GM18907 (cell line): ENCODE results near the gene TNFRSF8.

Experiments used
- ATAC-seq: cut with Tn5 transposase; IDR thresholded peaks from one replicate; pipeline ENCODE4 v1.9.1; 2021; ENCODE audit warnings: mild to moderate bottlenecking, moderate library complexity; ENCODE audit not compliant: unreplicated experiment

The TNFRSF8 gene

DNA sequence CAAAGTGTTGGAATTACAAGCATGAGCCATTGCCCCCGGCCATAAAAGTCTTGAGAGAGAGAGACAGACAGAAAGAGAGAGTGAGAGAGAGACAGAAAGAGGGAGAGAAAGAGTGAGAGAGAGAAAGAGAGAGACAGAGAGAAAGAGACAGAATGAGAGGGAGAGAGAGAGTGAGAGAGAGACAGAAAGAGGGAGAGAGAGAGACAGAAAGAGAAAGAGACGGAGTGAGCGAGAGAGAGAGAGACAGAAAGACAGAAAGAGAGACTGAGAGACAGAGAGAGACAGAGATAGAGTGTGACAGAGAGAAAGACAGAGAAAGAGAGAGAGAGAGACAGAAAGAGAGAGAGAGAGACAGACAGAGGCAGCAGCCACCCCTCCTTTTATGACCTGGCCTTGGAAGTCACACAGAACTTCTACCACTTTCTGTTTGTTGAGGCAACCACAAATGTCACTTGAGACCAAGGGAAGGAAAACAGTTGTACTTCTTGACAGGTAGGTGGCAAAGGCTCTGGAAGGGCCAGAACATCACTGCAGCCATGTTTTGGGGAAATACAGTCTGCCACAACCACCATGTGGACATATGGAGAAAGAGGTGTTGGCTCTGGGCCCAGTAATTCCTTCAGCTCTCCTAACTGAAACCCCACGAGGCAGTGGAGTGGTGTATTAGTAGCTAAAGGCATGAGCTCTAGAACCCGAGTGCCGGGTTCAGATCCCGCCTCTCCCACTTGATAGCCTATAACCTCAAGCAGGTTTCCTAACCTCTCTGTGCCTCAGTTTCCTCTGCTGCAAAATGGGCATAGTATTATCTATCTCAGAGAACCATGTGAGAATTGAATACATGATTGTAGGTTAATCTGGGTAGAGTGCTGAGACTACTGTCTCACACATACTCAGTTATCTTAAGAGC is 50.6 kb downstream of the TNFRSF8 start:
- ATAC-seq, result no peak

DNA sequence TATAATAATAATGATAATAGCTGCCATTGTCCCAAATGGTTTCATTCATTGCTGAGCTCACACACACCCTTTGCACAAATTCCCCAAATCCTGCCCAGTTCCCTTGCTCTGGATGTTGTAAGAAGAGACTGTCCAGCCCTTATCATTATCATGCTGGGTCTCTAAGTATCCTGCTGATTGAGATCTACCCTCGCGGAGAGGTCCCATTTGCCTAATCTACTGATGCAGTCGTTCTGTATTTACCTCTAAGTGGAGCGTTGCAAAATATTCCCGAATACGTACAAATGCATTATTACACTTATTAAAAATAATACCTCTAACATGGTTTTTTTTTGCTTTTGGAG is 51.2 kb downstream of the TNFRSF8 start:
- no peak for ATAC-seq

DNA sequence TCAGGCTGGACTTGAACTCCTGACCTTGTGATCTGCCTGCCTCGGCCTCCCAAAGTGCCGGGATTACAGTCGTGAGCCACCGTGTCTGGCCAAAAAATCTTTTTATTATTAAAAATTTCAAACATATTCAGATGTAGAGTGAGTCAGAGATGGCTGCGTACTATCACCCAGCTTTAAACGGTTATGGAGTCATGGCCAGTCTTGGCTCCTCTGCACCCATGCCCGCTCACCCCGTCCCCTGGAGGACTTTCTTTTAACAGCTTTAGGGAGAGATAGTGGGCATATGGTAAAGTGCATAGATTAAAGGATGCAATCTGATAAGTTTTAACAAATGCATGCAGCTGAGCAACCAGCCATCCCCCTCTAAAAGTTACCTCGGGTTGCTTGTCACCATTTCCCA is 51.8 kb downstream of the TNFRSF8 start:
- no peak for ATAC-seq

DNA sequence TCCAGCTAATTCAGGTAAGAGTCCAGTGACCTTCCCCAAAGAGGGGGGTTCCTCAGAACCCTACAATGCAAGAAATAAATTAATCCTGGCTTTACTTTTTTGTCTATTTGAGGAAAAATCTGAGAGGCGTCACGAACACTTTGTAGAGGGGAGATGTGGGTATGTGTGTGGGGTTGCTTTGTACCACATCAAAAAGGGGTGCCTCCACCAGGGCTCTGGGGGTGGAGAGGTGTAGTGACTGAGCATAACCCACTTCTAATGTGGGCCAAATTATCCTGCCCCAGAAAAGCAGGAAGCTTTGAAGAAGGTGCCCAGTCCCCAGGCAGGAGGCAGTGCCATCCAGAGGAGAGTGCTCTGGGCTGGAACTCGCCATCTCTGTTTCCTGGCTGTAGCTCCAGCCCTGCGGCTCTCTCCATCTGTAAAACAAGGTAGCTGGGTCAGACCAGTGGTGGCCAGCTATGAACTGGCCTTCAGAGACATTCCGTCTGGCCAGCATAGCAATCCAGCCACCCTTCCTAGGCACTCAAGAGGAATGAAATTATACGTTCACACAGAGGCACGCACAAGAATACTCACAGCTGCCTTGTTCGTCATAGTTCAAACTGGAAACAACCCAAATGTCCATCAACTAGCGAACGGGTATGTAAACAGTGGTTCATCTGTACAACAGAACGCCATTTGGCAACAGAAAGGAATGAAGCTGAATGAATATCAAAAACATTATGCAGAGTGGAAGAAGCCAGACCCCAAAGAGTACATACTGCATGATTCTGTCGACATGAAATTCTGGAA is 58.3 kb downstream of the TNFRSF8 start:
- ATAC-seq, result no peak

DNA sequence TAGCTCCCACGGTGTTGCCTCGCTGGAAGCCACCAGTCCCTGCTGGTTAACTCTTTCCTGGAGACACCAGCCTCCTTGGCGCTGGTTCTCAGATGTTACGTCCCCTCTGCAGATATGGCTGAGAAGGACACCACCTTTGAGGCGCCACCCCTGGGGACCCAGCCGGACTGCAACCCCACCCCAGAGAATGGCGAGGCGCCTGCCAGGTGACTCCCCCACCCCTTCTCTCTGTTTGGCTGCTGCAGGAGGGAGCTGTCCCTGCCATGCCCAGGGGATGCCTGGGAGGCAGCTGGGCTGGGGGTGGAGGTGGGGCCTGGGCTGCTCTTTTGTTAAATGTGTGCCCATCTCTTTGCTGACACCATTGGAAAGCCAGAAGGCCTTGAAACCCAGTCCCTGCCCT is 60.1 kb downstream of the TNFRSF8 start:
- no peak for ATAC-seq

DNA sequence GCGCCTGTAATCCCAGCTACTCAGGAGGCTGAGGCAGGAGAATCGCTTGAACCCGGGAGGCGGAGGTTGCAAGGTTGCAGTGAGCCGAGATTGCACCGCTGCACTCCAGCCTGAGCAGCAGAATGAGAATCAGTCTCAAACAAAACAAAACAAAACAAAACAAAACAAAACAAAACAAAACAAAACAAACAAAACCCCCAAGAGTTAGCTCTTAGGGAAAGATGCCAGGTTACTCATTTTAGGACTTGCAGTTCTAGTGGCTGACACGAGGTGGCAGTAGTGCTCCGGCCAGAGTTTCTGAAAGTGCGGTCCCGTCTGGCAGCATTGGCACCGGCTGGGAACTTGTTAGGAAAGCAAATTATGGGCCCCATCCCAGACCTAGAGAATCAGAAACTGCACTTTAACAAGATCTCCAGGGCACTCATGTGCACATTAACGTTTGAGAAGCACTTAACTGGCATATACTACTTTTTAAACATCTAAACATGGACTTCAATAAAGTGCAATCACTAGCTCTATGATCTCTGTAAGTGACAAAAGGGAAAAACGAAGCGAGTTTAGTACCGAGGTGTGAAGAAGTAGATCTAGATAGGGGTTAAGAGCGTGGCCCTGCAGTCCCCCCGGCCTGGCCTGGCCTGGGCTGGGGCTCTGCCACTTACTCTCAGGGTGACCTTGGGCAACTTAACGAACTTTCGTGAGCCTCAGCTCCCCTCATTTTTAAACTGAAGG is 61.8 kb downstream of the TNFRSF8 start:
- ATAC-seq, result no peak

DNA sequence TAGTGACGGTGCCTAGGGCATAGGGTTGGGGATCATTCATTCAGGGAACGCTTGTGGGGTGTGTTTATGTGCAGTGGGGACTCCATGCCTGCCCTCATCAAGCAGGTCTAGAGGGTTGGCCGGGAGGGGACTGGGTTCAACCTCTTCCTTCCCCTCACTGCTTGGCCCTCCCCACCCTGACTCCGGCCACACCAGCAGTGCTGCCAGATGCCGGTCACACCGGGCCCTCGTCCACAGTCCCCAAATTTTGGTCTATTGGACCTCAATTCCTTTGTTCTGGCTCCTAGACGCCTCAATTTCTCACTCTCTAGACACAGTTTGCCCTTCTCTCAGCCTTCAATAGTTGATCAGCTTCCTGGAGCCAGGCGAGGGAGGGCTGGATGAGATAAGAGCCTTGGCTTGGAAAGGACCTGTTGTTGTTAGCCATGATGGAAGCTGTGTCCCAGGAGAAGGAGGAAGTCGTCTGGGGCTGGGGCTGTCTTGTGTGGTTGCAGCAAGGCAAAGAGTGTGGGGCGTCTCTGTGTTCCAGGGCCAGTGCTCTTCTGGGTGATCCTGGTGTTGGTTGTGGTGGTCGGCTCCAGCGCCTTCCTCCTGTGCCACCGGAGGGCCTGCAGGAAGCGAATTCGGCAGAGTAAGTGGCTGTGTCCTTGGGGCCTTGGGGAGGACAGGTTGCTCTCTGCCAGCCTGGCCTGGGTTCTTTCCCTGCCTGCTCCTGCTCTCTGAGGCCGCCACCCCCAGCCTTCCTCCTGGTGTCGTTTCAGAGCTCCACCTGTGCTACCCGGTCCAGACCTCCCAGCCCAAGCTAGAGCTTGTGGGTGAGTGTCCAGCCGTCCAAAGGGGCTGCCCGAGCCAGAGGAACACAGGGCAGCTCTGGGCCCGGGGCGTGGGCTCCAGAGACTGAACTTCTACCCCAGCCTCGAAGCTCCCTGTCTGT is 62.6 kb downstream of the TNFRSF8 start:
- no peak for ATAC-seq

DNA sequence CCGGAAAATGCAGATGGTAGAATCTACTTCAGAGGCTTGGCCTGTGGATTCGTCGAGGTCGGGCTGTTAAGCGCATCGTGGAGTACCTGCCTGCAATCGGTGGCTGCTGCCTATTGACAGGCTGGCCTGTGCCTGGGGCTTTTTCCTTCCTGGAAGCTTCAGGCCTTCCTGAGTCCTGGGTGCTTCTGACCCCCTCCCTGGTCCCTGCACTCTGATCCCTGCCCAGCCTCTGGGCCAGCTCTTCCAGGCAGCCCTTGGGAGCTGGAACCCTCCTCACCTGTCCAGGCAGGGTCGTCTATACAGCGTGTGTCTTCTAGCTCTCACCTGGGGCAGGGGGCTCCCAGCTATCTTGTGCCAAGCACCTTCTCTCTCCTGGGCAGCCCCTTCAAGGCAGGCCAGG is 63.7 kb downstream of the TNFRSF8 start:
- ATAC-seq, result no peak

DNA sequence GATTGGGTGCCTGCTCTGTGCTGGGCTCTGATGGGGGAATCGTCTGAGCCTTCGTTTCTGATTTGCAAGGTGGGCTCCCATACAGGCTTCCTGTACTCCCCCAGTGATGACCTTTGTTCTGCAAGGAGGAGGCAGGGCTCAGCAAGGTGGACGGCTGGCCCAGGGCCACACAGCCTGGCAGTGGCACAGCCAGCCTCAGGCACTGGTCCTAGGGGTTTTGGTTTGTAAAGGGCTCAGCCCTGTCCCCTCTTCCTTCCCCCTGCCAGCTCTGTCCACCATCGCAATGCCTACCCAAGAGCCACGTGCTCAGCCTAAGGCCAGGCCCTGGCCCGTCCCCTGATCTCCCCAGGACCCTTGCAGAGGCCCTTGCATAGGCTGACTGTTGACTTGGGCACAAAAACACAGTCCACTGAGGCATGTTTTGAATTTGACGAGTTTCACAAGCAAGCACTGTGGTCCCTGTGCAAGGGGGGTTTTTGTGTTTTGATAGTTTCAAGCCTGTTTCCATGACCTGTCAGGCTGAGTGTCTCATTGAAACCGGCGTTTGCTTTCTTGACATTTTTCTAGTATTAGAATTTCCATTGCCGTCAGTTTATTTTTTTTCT is 64.2 kb downstream of the TNFRSF8 start:
- ATAC-seq, result no peak

DNA sequence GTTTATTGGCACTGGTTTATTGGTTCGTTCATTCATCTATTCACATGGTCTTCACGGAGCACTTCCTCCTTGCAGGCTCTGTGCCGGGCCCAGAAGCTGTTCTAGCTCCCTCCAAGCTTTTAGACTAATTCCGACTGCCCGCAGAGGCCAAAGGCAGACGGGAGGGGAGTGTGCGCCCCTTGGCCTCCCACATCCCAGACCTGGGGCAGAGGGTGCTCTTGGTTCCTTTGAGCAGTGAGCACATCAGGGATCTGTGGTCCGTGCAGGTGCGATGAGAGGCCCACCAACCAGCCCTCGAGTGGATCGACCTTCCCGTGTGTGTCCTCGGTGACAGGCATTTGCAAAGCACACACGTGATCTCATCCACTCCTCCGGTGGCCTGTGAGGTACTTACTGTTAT is 65.0 kb downstream of the TNFRSF8 start:
- no peak for ATAC-seq

DNA sequence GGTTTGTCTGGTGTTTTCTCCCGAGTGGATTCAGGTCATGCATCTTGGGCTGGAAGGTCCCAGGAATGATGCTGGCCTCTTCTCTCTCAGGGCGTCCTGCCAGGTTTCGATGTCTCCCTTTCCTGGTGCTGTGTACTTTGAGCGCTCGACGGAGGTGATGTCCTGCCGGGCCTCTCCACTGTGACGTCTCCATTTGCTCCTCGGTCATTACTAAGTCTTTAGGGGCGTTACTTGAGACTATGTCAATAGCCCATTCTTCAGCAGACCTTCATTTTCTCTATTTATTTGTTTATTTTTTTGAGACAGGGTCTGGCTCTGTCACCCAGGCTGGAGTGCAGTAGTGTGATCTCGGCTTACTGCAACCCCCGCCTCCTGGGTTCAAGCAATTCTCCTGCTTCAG is 66.5 kb downstream of the TNFRSF8 start:
- ATAC-seq, result no peak

DNA sequence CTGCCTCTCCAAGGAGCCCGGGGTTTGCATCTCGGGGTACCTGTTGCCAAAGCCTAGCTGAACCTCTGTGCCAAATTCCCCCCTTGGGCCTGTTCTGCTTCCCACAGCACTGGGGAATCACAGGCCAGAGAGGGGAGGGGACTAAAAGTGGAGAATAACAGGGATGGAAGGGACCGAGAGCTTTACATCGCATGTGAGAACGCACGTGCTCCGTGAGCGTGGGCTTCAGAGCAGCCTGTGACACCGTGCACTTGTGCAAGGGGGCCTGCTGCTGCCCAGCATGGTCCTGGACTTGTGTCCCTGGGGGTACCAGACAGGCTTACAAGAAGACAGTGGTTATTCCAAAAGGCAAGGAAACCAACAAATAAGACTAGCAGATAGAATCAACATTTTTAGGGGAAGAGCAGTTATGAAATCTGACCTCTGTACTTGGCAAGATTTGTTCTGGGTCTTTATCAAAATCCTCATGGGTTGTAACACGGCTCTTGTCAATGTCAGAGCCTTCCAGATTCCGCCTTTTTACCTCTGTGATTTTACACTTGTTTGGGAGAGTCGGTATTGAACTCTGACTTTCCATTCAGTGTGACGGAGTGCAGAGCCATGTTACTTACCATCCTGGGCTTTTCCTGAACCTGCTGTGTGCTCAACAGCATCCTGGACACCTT is 67.5 kb downstream of the TNFRSF8 start:
- ATAC-seq, result no peak

DNA sequence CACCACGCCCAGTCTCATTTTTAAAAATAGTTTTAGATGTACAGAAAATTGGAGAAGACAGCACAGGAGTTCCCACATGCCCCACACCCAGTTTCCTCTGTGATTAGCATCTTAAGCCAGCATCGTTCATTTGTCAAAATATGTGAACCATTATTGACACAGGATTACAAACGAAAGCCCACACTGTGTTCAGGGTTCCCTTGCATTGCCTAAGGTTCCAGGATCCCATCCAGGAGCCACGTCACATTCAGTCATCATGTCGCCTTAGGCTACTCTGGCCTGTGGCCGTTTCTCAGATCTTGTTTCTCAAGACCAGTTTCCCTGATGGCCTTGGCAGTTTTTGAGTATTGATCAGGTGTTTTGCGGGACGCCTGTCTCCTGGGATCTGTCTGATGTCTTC is 69.0 kb downstream of the TNFRSF8 start:
- ATAC-seq, result no peak

DNA sequence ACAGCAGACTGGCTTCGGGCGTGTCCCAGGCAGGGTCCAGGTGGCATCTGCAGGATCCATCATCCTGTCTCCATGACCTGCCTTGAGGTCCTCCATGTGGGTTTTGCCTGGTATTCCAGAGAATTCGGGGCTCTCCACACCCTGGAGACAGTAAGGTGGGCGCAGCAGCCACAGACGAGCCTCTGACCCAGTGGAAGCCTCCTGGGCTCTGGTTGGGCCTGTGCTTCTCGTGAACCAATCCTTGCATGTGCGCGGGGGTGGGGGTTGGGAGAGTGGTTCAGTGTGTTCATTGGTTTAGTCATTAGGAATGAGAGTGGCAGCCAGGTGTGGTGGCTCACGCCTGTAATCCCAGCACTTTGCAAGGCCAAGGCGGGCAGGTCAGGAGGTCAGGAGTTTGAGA is 71.6 kb downstream of the TNFRSF8 start:
- no peak for ATAC-seq

DNA sequence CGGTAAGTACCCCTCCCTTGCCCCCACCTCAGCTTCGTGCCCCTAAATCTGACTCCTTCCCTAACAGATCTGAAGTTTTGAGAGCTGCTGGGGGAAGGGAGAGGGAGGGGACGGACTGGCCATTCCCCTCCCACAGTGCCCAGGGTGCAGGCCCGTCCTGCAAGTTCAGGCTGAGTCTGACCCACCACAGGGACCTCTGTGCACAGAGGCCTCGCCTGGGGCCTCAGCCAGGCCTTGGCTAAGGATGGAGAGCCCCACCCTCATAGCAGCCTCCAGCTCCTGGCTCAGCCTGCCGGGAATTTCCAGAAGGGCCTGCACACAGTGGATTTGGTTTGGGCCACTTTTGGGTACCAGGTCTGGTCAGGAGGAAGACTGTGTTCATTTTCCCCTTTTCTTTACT is 72.5 kb downstream of the TNFRSF8 start:
- ATAC-seq, result no peak

DNA sequence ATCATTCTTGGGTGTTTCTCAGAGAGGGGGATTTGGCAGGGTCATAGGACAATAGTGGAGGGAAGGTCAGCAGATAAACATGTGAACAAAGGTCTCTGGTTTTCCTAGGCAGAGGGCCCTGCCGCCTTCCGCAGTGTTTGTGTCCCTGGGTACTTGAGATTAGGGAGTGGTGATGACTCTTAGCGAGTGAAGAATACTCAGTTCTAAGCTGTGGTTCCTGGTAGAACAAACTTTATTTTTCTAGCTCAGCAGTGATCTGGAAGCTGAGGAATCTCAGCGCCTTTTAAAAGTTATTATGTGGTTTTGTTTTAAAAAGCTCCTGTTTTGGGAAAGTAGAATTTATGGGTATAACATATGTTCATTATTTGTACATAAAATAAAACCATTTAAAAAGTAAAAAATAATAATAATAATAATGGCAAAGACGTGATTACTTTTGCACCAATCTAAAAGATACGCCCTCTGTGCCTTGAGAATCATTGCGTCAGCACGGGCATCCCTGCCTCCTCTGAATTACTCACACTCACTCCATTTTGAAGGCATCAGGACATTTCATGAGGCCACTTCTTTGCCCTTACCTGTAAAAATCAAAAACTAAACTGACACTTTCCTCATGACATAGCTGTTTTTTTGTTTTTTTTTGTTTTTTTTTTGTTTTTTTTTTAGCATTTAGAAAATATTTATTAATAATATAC is 74.0 kb downstream of the TNFRSF8 start:
- ATAC-seq, result no peak

DNA sequence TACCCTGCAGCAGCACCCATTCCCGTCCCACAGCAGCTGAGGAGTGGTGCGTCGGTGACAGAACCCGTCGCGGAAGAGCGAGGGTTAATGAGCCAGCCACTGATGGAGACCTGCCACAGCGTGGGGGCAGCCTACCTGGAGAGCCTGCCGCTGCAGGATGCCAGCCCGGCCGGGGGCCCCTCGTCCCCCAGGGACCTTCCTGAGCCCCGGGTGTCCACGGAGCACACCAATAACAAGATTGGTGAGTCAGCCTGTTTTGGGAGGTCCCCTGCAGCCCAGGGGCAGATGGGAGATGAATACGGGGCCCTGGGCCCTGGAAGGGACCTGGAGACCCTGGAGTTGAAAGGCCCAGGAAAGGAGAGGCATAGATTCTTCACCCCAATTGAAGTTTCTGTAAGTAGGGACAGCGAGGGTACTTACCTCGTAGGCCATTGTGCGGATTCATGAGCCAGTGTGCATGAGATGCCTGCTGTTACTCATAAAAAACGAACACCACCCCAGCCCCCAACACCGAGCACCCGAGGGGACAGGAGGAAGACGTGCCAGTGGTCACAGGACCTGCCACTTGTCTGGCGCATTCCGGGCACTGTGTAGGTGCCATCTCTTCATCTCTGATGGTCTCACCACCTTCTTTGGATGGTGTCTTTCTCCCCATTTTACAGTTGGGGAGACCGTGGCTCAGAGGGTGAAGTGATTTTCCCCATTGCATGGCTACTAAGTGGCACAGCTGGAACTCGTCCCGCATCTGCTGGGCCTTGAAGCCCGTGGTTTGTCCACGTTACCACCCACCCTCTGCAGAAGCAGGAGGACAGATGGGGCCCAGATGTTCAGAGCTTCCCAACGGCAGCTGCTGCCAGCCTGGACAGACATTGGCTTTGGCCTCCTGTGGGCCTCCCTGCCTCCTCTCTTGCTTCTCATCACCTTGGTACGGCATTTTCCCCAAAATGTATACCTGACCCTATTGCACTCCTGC is 75.4 kb downstream of the TNFRSF8 start:
- ATAC-seq, result no peak

DNA sequence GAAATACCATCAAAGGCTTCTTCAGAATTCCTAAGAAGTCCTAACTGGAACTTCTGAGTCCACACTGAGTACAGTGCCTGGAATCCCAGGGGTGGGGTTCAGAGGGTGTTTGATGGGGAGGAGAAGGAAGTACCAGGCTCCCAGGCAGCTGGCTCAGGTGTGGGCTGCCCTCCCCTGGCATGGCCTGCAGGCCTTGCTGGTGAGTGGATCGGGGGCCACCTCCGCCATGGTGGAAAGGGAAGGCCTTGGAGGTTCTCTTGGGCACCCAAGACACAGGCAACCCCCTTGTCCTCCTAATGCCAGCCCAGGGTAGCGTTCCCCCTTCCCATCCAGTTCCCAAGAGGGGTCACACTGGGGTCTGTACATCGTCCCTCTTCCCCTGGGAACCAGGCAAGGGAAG is 76.9 kb downstream of the TNFRSF8 start:
- no peak for ATAC-seq
